GM23338 (cell line): ENCODE data around the gene LRRC10. TPM values are rescaled to one million over a fixed set of nuclear protein-coding genes. Genes with fewer than 3 reads are reported as not detected.
"Not testable (repeated sequence)": the region's sequence is repeated elsewhere in the genome, so short reads cannot be mapped to it uniquely, and the experiment has no call there.

ENCODE experiments used
- ATAC-seq: fragments of 200-7000 bp; cut with Tn5 transposase; 3 replicates; pipeline ENCODE4 v1.9.1; 2020
- DNase-seq: peaks from one replicate; pipeline ENCODE4 v3.0.0-alpha.2; 2015; ENCODE audit warnings: low spot score
- H2AFZ ChIP-seq: fragments of 200-600 bp; sonication (generic); 2 replicates; pipeline ENCODE4 v1.8.0; 2016; ENCODE audit warnings: antibody characterized with exemption, mild to moderate bottlenecking, moderate library complexity
- H3F3A ChIP-seq: fragments of 200-600 bp; sonication (generic); replicated peaks from 2 replicates; pipeline ENCODE4 v1.8.0; 2017; ENCODE audit warnings: antibody characterized with exemption, mixed run types, low read depth
- H3K27ac ChIP-seq: fragments of 200-600 bp; sonication (generic); 2 replicates; pipeline ENCODE4 v1.6.1; 2016; ENCODE audit warnings: low read depth
- H3K27me3 ChIP-seq: fragments of 200-600 bp; sonication (generic); 2 replicates; pipeline ENCODE4 v1.8.0; 2016; ENCODE audit warnings: mild to moderate bottlenecking, mixed run types, moderate library complexity; ENCODE audit not compliant: insufficient read depth
- H3K36me3 ChIP-seq: fragments of 200-600 bp; sonication (generic); 2 replicates; pipeline ENCODE4 v1.8.0; 2016; ENCODE audit warnings: mild to moderate bottlenecking; ENCODE audit not compliant: insufficient read depth
- H3K4me1 ChIP-seq: fragments of 200-600 bp; sonication (generic); 2 replicates; pipeline ENCODE4 v1.8.0; 2016; ENCODE audit warnings: mild to moderate bottlenecking, moderate library complexity; ENCODE audit not compliant: insufficient read depth
- H3K4me2 ChIP-seq: fragments of 200-600 bp; sonication (generic); 2 replicates; pipeline ENCODE4 v1.7.1; 2017; ENCODE audit warnings: mixed run types
- H3K4me3 ChIP-seq: fragments of 200-600 bp; sonication (generic); 2 replicates; pipeline ENCODE4 v1.6.1; 2016; ENCODE audit warnings: mixed run types
- H3K79me2 ChIP-seq: fragments of 200-600 bp; sonication (generic); replicated peaks from 2 replicates; pipeline ENCODE4 v1.8.0; 2017; ENCODE audit warnings: mild to moderate bottlenecking; ENCODE audit not compliant: insufficient read depth
- H3K9me2 ChIP-seq: fragments of 200-600 bp; sonication (generic); 2 replicates; pipeline ENCODE4 v1.8.0; 2017; ENCODE audit not compliant: insufficient read depth
- H4K20me1 ChIP-seq: fragments of 200-600 bp; sonication (generic); replicated peaks from 2 replicates; pipeline ENCODE4 v1.8.0; 2017; ENCODE audit warnings: mild to moderate bottlenecking; ENCODE audit not compliant: insufficient read depth
- H3K27ac Mint-ChIP-seq: 2 replicates; pipeline ENCODE4 v1.8.0; 2020; ENCODE audit warnings: inconsistent platforms, mild to moderate bottlenecking, moderate library complexity, mixed read lengths
- H3K27me3 Mint-ChIP-seq: 3 replicates; pipeline ENCODE4 v1.8.0; 2022; ENCODE audit warnings: low read depth, mild to moderate bottlenecking, moderate library complexity, mixed read lengths, inconsistent platforms; ENCODE audit not compliant: insufficient read depth, poor library complexity
- H3K36me3 Mint-ChIP-seq: 3 replicates; pipeline ENCODE4 v1.8.0; 2021; ENCODE audit warnings: low read depth, mild to moderate bottlenecking, inconsistent platforms, moderate library complexity, mixed read lengths
- H3K4me1 Mint-ChIP-seq: 3 replicates; pipeline ENCODE4 v1.8.0; 2020; ENCODE audit warnings: mild to moderate bottlenecking, inconsistent platforms, mixed read lengths
- H3K4me3 Mint-ChIP-seq: 3 replicates; pipeline ENCODE4 v1.8.0; 2021; ENCODE audit warnings: moderate library complexity, mild to moderate bottlenecking, inconsistent platforms, mixed read lengths
- H3K9me3 Mint-ChIP-seq: 3 replicates; pipeline ENCODE4 v1.8.0; 2020; ENCODE audit warnings: moderate library complexity, mild to moderate bottlenecking, inconsistent platforms, mixed read lengths
- EZH2phosphoT487 ChIP-seq: fragments of 200-600 bp; sonication (generic); IDR thresholded peaks from one replicate; pipeline ENCODE4 v1.8.1; 2018; ENCODE audit warnings: antibody characterized with exemption; ENCODE audit not compliant: unreplicated experiment
- STAT1 ChIP-seq: IDR thresholded peaks from one replicate; pipeline ENCODE4 v1.6.1; 2016; ENCODE audit warnings: antibody characterized with exemption; ENCODE audit not compliant: unreplicated experiment
- ZNF114 ChIP-seq: fragments of 250-450 bp; sonication (Bioruptor Pico); IDR thresholded peaks from 2 replicates; pipeline ENCODE4 v1.5.0; 2020; ENCODE audit warnings: mild to moderate bottlenecking, moderate library complexity
- polyA plus RNA-seq: library from polyadenylated mRNA; unstranded; fragments of >200 nt; fragmentation: Nextera tagmentation; extraction: Ambion mirVana; gene quantifications from 2 replicates; pipeline ENCODE4 v1.2.1, GENCODE V29; 2016
- total RNA-seq: library from RNA; depleted of rRNA; stranded (reverse); fragments of >200 nt; shearing (Covaris generic); gene quantifications from 2 replicates; pipeline ENCODE4 v1.2.3, GENCODE V29; 2014
- TF ChIP-seq, protein P1 (sequence below), 2 experiments: fragments of 200-600 bp in 1 of 2; sonication (generic) in 1 of 2; conservative IDR thresholded peaks; 2 replicates each; pipeline versions ENCODE4 v1.5.1 to v1.6.1; 2016 to 2017; ENCODE audit warnings: antibody characterized with exemption in 2 of 2, low read depth in 2 of 2, mild to moderate bottlenecking in 2 of 2, moderate library complexity in 1 of 2
- TF ChIP-seq, protein P2 (sequence below): fragments of 250-450 bp; sonication (Bioruptor Pico); IDR thresholded peaks from 2 replicates; pipeline ENCODE4 v1.5.0; 2020; ENCODE audit warnings: mild to moderate bottlenecking, moderate library complexity

The LRRC10 gene
- total and polyA plus RNA-seq, 2 experiments from 2014 or later: not detected

DNA sequence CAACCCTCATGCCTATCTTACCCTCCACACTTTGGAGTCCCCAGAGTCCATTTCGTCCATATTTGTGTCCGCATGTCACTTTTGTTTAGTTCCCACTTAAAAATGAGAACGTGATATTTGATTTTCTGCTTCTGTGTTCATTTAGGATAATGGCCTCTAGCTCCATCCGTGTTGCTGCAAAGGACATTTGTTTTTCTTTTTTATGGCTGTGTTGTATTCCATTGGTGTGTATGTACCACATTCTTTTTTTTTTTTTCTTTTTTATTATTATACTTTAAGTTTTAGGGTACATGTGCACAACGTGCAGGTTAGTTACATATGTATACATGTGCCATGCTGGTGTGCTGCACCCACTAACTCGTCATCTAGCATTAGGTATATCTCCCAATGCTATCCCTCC lies 7.2 kb downstream of the LRRC10 start:
- H3K36me3 Mint-ChIP-seq: peaks cover 54% of the 10 kb centered on the region
- not testable (repeated sequence) for H2AFZ ChIP-seq, ATAC-seq, H3K9me3 Mint-ChIP-seq, H3F3A ChIP-seq, H3K27ac Mint-ChIP-seq, H3K4me2 ChIP-seq, H3K79me2 ChIP-seq, DNase-seq, H3K4me3 ChIP-seq, H3K4me1 Mint-ChIP-seq, H3K9me2 ChIP-seq, H3K4me3 Mint-ChIP-seq, H3K27me3 Mint-ChIP-seq, H3K4me1 ChIP-seq, H3K27ac ChIP-seq, H3K27me3 ChIP-seq
- peaks cover 17% of the 10 kb centered on the region for H4K20me1 ChIP-seq
- peaks cover 31% of the 10 kb centered on the region for H3K36me3 ChIP-seq

DNA sequence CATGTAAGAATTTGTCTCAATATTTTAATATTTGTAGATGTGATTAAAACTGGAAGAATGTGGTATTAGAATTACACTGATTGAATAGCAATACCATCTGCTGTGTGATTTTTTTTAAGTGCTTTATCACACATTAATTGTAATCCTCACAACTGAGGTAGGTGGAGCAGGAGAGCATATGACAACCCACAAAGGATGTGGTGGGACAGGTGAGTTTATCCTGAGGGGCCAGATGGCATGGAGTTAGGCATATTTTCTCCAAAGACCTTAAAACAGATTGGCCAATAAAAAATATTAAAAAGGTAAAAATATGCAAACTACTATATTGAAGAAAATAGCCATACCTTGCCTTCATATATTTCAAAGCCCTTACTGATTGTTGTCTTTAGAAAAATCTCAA lies 7.8 kb downstream of the LRRC10 start:
- Histone ChIP-seq H2AFZ (no peak overlapping the region), H3K4me1 (no peaks in the 10 kb centered on the region), H3K79me2 (no peaks in the 10 kb centered on the region), H3K4me2 (no peak overlapping the region), H3F3A (peaks cover 10% of the 10 kb centered on the region; the same call in 1 of the 2 replicates), H3K36me3 (peaks cover 37% of the 10 kb centered on the region), H3K27ac (no peak overlapping the region), H3K9me2 (no peaks in the 10 kb centered on the region), H4K20me1 (peaks cover 23% of the 10 kb centered on the region), H3K4me3 (no peak overlapping the region), H3K27me3 (no peaks in the 10 kb centered on the region)
- Mint-ChIP-seq H3K27me3 (peaks cover 7% of the 10 kb centered on the region), H3K4me1 (no peaks in the 10 kb centered on the region), H3K27ac (no peak overlapping the region), H3K4me3 (no peak overlapping the region), H3K36me3 (peaks cover 60% of the 10 kb centered on the region), H3K9me3 (peaks cover 4% of the 10 kb centered on the region; the same call in 1 of the 3 replicates)
- TF ChIP-seq, protein P1, sequence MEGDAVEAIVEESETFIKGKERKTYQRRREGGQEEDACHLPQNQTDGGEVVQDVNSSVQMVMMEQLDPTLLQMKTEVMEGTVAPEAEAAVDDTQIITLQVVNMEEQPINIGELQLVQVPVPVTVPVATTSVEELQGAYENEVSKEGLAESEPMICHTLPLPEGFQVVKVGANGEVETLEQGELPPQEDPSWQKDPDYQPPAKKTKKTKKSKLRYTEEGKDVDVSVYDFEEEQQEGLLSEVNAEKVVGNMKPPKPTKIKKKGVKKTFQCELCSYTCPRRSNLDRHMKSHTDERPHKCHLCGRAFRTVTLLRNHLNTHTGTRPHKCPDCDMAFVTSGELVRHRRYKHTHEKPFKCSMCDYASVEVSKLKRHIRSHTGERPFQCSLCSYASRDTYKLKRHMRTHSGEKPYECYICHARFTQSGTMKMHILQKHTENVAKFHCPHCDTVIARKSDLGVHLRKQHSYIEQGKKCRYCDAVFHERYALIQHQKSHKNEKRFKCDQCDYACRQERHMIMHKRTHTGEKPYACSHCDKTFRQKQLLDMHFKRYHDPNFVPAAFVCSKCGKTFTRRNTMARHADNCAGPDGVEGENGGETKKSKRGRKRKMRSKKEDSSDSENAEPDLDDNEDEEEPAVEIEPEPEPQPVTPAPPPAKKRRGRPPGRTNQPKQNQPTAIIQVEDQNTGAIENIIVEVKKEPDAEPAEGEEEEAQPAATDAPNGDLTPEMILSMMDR (conservative IDR thresholded peaks at IDR 0.05; ENCODE audit: low read depth in 2 of 2): peak in 1 of 2 experiments; percentile 35; a peak in 3 of 4 replicates
- TF ChIP-seq ZNF114 (CRISPR knock-in tag) (no peak), STAT1 (no peak)
- peak; percentile 35 for DNase-seq
- ATAC-seq: peak; percentile 63

DNA sequence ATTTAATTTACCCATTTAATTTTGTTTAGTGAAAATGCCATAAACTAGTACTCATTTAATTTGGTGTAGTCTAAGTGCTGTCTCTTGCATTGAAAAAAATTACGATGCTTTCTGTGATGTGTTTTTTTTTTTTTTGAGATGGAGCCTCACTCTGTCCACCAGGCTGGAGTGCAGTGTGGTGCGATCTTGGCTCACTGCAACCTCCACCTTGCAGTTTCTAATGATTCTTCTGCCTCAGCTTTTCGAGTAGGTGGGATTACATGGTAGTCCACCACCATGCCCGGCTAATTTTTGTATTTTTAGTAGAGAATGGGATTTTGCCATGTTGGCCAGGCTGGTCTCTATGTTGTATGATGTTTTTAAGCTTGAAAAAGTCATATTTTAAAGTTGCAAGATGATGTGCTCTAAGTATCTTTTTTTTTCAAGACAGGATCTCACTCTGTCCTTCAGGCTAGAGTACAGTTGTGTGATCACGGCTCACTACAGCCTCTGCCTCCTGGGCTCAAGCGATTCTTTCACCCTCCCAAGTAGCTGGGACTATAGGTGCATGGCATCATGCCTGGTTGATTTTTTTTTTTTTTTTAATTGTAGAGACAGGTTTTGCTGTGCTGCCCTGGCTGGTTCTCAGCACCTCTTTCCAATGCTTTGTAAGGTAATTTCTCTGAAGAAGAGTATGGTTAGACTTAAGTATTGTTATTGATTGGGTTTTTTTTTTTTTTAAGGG lies 8.6 kb downstream of the LRRC10 start:
- H3K9me2 ChIP-seq: no peaks in the 10 kb centered on the region
- H3K36me3 ChIP-seq: peaks cover 46% of the 10 kb centered on the region
- peaks cover 11% of the 10 kb centered on the region; the same call in 1 of the 2 replicates for H3F3A ChIP-seq
- peak; percentile 56; the same call in 2 of the 3 replicates for ATAC-seq
- H2AFZ ChIP-seq: no peak overlapping the region
- H4K20me1 ChIP-seq: peaks cover 23% of the 10 kb centered on the region
- no peaks in the 10 kb centered on the region for H3K4me1 ChIP-seq
- Mint-ChIP-seq H3K27ac (no peak overlapping the region), H3K36me3 (peaks cover 68% of the 10 kb centered on the region), H3K4me3 (no peak overlapping the region), H3K9me3 (peaks cover 4% of the 10 kb centered on the region; the same call in 1 of the 3 replicates), H3K4me1 (no peaks in the 10 kb centered on the region), H3K27me3 (peaks cover 7% of the 10 kb centered on the region)
- no peak overlapping the region for H3K4me3 ChIP-seq
- H3K4me2 ChIP-seq: no peak overlapping the region
- H3K79me2 ChIP-seq: no peaks in the 10 kb centered on the region
- no peak overlapping the region for H3K27ac ChIP-seq
- no peak for DNase-seq
- no peaks in the 10 kb centered on the region for H3K27me3 ChIP-seq
- no peak for TF ChIP-seq EZH2phosphoT487
- TF ChIP-seq, protein P1 (conservative IDR thresholded peaks at IDR 0.05; ENCODE audit: low read depth in 2 of 2): no peak
- TF ChIP-seq, protein P2, sequence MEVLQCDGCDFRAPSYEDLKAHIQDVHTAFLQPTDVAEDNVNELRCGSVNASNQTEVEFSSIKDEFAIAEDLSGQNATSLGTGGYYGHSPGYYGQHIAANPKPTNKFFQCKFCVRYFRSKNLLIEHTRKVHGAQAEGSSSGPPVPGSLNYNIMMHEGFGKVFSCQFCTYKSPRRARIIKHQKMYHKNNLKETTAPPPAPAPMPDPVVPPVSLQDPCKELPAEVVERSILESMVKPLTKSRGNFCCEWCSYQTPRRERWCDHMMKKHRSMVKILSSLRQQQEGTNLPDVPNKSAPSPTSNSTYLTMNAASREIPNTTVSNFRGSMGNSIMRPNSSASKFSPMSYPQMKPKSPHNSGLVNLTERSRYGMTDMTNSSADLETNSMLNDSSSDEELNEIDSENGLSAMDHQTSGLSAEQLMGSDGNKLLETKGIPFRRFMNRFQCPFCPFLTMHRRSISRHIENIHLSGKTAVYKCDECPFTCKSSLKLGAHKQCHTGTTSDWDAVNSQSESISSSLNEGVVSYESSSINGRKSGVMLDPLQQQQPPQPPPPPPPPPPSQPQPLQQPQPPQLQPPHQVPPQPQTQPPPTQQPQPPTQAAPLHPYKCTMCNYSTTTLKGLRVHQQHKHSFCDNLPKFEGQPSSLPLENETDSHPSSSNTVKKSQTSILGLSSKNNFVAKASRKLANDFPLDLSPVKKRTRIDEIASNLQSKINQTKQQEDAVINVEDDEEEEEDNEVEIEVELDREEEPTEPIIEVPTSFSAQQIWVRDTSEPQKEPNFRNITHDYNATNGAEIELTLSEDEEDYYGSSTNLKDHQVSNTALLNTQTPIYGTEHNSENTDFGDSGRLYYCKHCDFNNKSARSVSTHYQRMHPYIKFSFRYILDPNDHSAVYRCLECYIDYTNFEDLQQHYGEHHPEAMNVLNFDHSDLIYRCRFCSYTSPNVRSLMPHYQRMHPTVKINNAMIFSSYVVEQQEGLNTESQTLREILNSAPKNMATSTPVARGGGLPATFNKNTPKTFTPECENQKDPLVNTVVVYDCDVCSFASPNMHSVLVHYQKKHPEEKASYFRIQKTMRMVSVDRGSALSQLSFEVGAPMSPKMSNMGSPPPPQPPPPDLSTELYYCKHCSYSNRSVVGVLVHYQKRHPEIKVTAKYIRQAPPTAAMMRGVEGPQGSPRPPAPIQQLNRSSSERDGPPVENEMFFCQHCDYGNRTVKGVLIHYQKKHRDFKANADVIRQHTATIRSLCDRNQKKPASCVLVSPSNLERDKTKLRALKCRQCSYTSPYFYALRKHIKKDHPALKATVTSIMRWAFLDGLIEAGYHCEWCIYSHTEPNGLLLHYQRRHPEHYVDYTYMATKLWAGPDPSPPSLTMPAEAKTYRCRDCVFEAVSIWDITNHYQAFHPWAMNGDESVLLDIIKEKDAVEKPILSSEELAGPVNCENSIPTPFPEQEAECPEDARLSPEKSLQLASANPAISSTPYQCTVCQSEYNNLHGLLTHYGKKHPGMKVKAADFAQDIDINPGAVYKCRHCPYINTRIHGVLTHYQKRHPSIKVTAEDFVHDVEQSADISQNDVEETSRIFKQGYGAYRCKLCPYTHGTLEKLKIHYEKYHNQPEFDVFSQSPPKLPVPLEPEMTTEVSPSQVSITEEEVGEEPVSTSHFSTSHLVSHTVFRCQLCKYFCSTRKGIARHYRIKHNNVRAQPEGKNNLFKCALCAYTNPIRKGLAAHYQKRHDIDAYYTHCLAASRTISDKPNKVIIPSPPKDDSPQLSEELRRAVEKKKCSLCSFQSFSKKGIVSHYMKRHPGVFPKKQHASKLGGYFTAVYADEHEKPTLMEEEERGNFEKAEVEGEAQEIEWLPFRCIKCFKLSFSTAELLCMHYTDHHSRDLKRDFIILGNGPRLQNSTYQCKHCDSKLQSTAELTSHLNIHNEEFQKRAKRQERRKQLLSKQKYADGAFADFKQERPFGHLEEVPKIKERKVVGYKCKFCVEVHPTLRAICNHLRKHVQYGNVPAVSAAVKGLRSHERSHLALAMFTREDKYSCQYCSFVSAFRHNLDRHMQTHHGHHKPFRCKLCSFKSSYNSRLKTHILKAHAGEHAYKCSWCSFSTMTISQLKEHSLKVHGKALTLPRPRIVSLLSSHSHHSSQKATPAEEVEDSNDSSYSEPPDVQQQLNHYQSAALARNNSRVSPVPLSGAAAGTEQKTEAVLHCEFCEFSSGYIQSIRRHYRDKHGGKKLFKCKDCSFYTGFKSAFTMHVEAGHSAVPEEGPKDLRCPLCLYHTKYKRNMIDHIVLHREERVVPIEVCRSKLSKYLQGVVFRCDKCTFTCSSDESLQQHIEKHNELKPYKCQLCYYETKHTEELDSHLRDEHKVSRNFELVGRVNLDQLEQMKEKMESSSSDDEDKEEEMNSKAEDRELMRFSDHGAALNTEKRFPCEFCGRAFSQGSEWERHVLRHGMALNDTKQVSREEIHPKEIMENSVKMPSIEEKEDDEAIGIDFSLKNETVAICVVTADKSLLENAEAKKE (CRISPR knock-in tag): no peak
